Body of pancreas (tissue), 4 donors: ENCODE measurements around the gene FSTL1.

Experiments used
- POLR2A ChIP-seq, 3 donors: fragments of 450-650 bp; IDR thresholded peaks; one replicate each; pipeline ENCODE4 v1.6.1; 2016; ENCODE audit warnings: antibody characterized with exemption in 3 of 3, mild to moderate bottlenecking in 2 of 3
- TF ChIP-seq, protein P1 (sequence below), 7 experiments: fragments of 450-650 bp in 4 of 7; fragments of 200-600 bp in 3 of 7; sonication (generic) in 3 of 7; IDR thresholded peaks; one replicate each; pipeline ENCODE4 v1.5.1; 2016 to 2019; ENCODE audit warnings: antibody characterized with exemption in 7 of 7

DNA sequence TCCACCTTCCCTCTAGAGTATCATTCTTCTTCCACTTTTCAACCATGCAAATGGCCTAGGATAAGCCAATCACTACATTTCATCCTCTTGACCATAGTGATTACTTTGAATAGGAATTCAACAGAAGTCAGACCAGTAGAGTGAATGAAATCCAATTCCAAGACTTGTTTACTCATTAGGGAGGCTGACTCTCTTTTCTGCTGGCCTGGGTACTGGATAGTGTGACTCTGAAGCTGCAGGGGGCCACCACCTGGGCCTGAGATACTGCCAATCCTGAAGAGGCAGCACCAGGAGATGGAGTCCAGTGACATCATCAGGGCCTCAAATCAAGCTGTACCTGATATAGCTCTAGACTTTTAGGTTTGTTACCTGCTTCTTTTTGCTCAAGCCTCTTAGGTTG is 7.0 kb upstream of the FSTL1 start:
- TF ChIP-seq POLR2A (IDR thresholded peaks at IDR 0.05): no peak
- TF ChIP-seq, protein P1, sequence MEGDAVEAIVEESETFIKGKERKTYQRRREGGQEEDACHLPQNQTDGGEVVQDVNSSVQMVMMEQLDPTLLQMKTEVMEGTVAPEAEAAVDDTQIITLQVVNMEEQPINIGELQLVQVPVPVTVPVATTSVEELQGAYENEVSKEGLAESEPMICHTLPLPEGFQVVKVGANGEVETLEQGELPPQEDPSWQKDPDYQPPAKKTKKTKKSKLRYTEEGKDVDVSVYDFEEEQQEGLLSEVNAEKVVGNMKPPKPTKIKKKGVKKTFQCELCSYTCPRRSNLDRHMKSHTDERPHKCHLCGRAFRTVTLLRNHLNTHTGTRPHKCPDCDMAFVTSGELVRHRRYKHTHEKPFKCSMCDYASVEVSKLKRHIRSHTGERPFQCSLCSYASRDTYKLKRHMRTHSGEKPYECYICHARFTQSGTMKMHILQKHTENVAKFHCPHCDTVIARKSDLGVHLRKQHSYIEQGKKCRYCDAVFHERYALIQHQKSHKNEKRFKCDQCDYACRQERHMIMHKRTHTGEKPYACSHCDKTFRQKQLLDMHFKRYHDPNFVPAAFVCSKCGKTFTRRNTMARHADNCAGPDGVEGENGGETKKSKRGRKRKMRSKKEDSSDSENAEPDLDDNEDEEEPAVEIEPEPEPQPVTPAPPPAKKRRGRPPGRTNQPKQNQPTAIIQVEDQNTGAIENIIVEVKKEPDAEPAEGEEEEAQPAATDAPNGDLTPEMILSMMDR (IDR thresholded peaks at IDR 0.05): no peak
